GM19351 (cell line): Measurements from ENCODE around the gene ACTL7A.
A peak's percentile ranks its signal among the peaks of the same experiment; 100 is the strongest.
"Not testable (repeated sequence)": the region's sequence is repeated elsewhere in the genome, so short reads cannot be mapped to it uniquely, and the experiment has no call there.

ENCODE experiments used
- ATAC-seq: cut with Tn5 transposase; IDR thresholded peaks from one replicate; pipeline ENCODE4 v1.9.1; 2021; ENCODE audit warnings: mild to moderate bottlenecking, moderate library complexity; ENCODE audit not compliant: unreplicated experiment

The ACTL7A gene

GRCh38 chr9:108848296-108848695 lies 13.8 kb upstream of the ACTL7A start:
- not testable (repeated sequence) for ATAC-seq

GRCh38 chr9:108850293-108850897 lies 11.7 kb upstream of the ACTL7A start:
- ATAC-seq, result no peak

GRCh38 chr9:108851138-108851537 lies 10.9 kb upstream of the ACTL7A start:
- no peak for ATAC-seq

- no peak for ATAC-seq
Observed at GRCh38 chr9:108852079-108852478, 10.0 kb upstream of the ACTL7A start.

- no peak for ATAC-seq
Observed at GRCh38 chr9:108854094-108854493, 8.0 kb upstream of the ACTL7A start.

GRCh38 chr9:108854641-108855528 lies 7.2 kb upstream of the ACTL7A start:
- no peak for ATAC-seq

GRCh38 chr9:108855529-108855886 lies 6.6 kb upstream of the ACTL7A start:
- ATAC-seq, result no peak

GRCh38 chr9:108855888-108856287 lies 6.2 kb upstream of the ACTL7A start, which contains the start of gene ACTL7B:
Gene ACTL7B (minus strand): TSS chr9:108855986. CDS start chr9:108855930, 56 bp downstream.
- ATAC-seq, result no peak

GRCh38 chr9:108857572-108857971 lies 4.5 kb upstream of the ACTL7A start:
- no peak for ATAC-seq

GRCh38 chr9:108859459-108860114 lies 2.5 kb upstream of the ACTL7A start:
- ATAC-seq, result peak; percentile 72

GRCh38 chr9:108860354-108860753 lies 1.7 kb upstream of the ACTL7A start:
- ATAC-seq, result no peak

GRCh38 chr9:108860764-108861163 lies 1.3 kb upstream of the ACTL7A start:
- ATAC-seq, result no peak

- ATAC-seq, result no peak
Observed at GRCh38 chr9:108861464-108861863, 602 bp upstream of the ACTL7A start.

- no peak for ATAC-seq
Observed at GRCh38 chr9:108863891-108864290, 1.8 kb downstream of the ACTL7A start.

GRCh38 chr9:108864446-108864845 lies 2.4 kb downstream of the ACTL7A start:
- ATAC-seq, result no peak

- ATAC-seq, result no peak
Observed at GRCh38 chr9:108865037-108865436, 3.0 kb downstream of the ACTL7A start.

GRCh38 chr9:108866001-108866420 lies 3.9 kb downstream of the ACTL7A start:
- ATAC-seq, result no peak

GRCh38 chr9:108867116-108867515 lies 5.0 kb downstream of the ACTL7A start:
- no peak for ATAC-seq

GRCh38 chr9:108867829-108868228 lies 5.8 kb downstream of the ACTL7A start:
- ATAC-seq, result no peak

GRCh38 chr9:108869092-108869725 lies 7.1 kb downstream of the ACTL7A start:
- ATAC-seq, result no peak

- peak; percentile 84 for ATAC-seq
Observed at GRCh38 chr9:108874058-108874788, 12.2 kb downstream of the ACTL7A start.
